Spleen (tissue), 11 donors: Measurements from ENCODE around the gene ZKSCAN5. TPM values are rescaled to one million over a fixed set of nuclear protein-coding genes. Genes with fewer than 3 reads are reported as not detected.

Source experiments
- DNase-seq: peaks from one replicate; pipeline ENCODE4 v3.0.0-alpha.2; 2020
- H3K27ac ChIP-seq, 8 donors: fragments of 200-600 bp; sonication (generic) in 7 of 8; 1 replicate in 4 of 8; 2 replicates in 4 of 8; pipeline versions ENCODE4 v1.5.0 to v1.8.0; 2016 to 2021; ENCODE audit warnings: inconsistent platforms in 4 of 8, mild to moderate bottlenecking in 4 of 8, moderate library complexity in 1 of 8
- H3K27me3 ChIP-seq, 7 donors: fragments of 200-600 bp; sonication (generic) in 6 of 7; replicated peaks in 1 of 7; 1 replicate in 4 of 7; 2 replicates in 3 of 7; pipeline versions ENCODE4 v1.5.0 to v1.8.0; 2016 to 2021; ENCODE audit warnings: inconsistent platforms in 3 of 7, mild to moderate bottlenecking in 1 of 7
- H3K36me3 ChIP-seq, 6 donors: fragments of 200-600 bp; sonication (generic) in 5 of 6; 1 replicate in 4 of 6; 2 replicates in 2 of 6; pipeline versions ENCODE4 v1.5.0 to v1.8.0; 2016 to 2021; ENCODE audit warnings: inconsistent platforms in 2 of 6
- H3K4me1 ChIP-seq, 6 donors: fragments of 200-600 bp; sonication (generic) in 5 of 6; 1 replicate in 3 of 6; 2 replicates in 3 of 6; pipeline versions ENCODE4 v1.5.0 to v1.8.0; 2016 to 2021; ENCODE audit warnings: inconsistent platforms in 3 of 6
- H3K4me3 ChIP-seq, 8 donors: fragments of 200-600 bp; sonication (generic) in 7 of 8; 1 replicate in 4 of 8; 2 replicates in 4 of 8; pipeline versions ENCODE4 v1.5.0 to v1.8.0; 2016 to 2021; ENCODE audit warnings: inconsistent platforms in 4 of 8, mild to moderate bottlenecking in 4 of 8, moderate library complexity in 2 of 8
- H3K9me3 ChIP-seq, 8 donors: fragments of 200-600 bp; sonication (generic) in 7 of 8; 1 replicate in 4 of 8; 2 replicates in 4 of 8; pipeline versions ENCODE4 v1.5.0 to v1.8.0; 2016 to 2021; ENCODE audit warnings: inconsistent platforms in 4 of 8
- POLR2A ChIP-seq, 3 donors: fragments of 450-650 bp; IDR thresholded peaks; one replicate each; pipeline ENCODE4 v1.5.1; 2017; ENCODE audit warnings: antibody characterized with exemption in 3 of 3, mild to moderate bottlenecking in 1 of 3
- POLR2AphosphoS5 ChIP-seq, 3 donors: sonication (generic); formaldehyde crosslinking; IDR thresholded peaks; one replicate each; pipeline ENCODE4 v1.5.1; 2017; ENCODE audit warnings: antibody characterized with exemption in 3 of 3
- WGBS, 5 donors: extraction: QIAGEN DNeasy Blood & Tissue Kit in 3 of 5; methylation state at CpG; one replicate each; pipeline versions ENCODE4 v1.1.5 to v1.1.7; 2013 to 2018; 5-methylcytosine and 5-hydroxymethylcytosine counted together
- intact Hi-C: fragments of 100-400 bp; cut with DNase I; formaldehyde crosslinking; loops from one replicate; pipeline ENCODE4 v1.15.0; 2023; ENCODE audit warnings: low total_unique reads
- polyA plus RNA-seq, 3 donors: library from polyadenylated mRNA; stranded (reverse); fragments of 200-250 nt; gene quantifications; one replicate each; pipeline ENCODE4 v1.2.1, GENCODE V29; 2013
- total RNA-seq, 7 donors: library from RNA; depleted of rRNA in 3 of 7; stranded (reverse); fragments of >200 nt in 3 of 7; fragmentation: NEBNext Ultra II Directional in 4 of 7; extraction: Animal tissue kit (Norgen Biotek cat#: 25700) in 4 of 7; gene quantifications; one replicate each; pipeline versions ENCODE4 v1.1.0 to v1.2.1, GENCODE V29; 2016 to 2021
- TF ChIP-seq, protein P1 (sequence below), 11 experiments: fragments of 200-600 bp in 7 of 11; fragments of 450-650 bp in 4 of 11; sonication (generic) in 4 of 11; IDR thresholded peaks in 8 of 11; conservative IDR thresholded peaks in 3 of 11; 1 replicate in 7 of 11; 2 replicates in 4 of 11; pipeline versions ENCODE4 v1.4.0 to v1.8.0; 2016 to 2021; ENCODE audit warnings: antibody characterized with exemption in 11 of 11, inconsistent platforms in 4 of 11, mild to moderate bottlenecking in 1 of 11
- donor health status: healthy with polysubstance abuse.
- donor health status: DM: no; HTN: no; CAD: no; lungs with moderate emphysema.
- donor health status: DM: no; HTN: no; CAD: no.
- donor health status: Bipolar disorder and iron deficiency.
- donor health status: healthy.
- donor health status: DM: no; HTN: no; CAD: no.
- donor health status: DM: yes; HTN: yes; CAD: no.

The ZKSCAN5 gene
- total and polyA plus RNA-seq, 10 donors = 2.9 to 12.2 (median 8.5) TPM

DNA sequence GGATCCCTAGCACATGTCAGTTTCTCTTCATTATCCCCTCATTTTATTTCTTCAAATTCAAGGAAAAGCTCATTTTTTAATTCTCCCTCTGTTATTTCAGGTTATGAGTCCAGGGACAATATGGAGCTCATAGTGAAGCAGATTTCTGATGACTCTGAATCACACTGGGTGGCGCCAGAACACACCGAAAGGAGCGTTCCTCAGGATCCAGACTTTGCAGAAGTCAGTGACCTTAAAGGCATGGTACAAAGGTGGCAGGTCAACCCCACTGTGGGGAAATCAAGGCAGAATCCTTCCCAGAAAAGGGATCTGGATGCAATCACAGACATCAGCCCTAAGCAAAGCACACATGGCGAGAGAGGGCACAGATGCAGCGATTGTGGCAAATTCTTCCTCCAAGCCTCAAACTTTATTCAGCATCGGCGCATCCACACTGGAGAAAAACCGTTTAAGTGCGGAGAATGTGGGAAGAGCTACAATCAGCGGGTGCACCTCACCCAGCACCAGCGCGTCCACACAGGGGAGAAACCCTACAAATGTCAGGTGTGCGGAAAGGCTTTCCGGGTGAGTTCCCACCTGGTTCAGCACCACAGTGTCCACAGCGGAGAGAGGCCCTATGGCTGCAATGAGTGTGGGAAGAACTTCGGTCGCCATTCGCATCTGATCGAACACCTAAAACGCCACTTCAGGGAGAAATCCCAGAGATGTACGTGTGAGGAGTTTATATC, 21.4 kb downstream of the ZKSCAN5 start:
- no peaks in the 10 kb centered on the region for H3K27me3 ChIP-seq
- intact Hi-C loops = no loop called here
- no peak overlapping the region for H3K27ac ChIP-seq
- no peak overlapping the region for H3K4me3 ChIP-seq
- 94 to 97% (median 96%) methylated on average over 21 of the region's 21 CpGs for WGBS, 5 donors
- DNase-seq = no peak
- peaks cover 0 to 99% (median 60%) of the 10 kb centered on the region in 6 donors for H3K36me3 ChIP-seq
- no peak for TF ChIP-seq POLR2AphosphoS5 (IDR thresholded peaks at IDR 0.05)
- TF ChIP-seq, protein P1, sequence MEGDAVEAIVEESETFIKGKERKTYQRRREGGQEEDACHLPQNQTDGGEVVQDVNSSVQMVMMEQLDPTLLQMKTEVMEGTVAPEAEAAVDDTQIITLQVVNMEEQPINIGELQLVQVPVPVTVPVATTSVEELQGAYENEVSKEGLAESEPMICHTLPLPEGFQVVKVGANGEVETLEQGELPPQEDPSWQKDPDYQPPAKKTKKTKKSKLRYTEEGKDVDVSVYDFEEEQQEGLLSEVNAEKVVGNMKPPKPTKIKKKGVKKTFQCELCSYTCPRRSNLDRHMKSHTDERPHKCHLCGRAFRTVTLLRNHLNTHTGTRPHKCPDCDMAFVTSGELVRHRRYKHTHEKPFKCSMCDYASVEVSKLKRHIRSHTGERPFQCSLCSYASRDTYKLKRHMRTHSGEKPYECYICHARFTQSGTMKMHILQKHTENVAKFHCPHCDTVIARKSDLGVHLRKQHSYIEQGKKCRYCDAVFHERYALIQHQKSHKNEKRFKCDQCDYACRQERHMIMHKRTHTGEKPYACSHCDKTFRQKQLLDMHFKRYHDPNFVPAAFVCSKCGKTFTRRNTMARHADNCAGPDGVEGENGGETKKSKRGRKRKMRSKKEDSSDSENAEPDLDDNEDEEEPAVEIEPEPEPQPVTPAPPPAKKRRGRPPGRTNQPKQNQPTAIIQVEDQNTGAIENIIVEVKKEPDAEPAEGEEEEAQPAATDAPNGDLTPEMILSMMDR (IDR thresholded peaks at IDR 0.05 in 8 of 11, conservative IDR thresholded peaks at IDR 0.05 in 3 of 11) = no peak
- no peak for TF ChIP-seq POLR2A (IDR thresholded peaks at IDR 0.05)
- no peaks in the 10 kb centered on the region for H3K4me1 ChIP-seq
- H3K9me3 ChIP-seq = peaks cover 2 to 35% (median 25%) of the 10 kb centered on the region in 8 donors

DNA sequence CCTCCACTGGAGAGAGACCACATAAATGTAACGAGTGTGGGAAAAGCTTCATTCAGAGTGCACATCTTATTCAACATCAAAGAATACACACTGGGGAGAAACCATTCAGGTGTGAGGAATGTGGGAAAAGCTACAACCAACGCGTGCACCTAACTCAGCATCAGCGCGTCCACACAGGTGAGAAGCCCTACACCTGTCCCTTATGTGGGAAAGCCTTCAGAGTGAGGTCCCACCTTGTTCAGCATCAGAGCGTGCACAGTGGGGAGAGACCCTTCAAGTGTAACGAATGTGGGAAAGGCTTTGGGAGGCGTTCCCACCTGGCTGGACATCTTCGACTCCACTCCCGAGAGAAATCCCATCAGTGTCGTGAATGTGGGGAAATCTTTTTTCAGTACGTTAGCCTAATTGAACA, 26.9 kb downstream of the ZKSCAN5 start:
- no peak for DNase-seq
- Histone ChIP-seq H3K36me3 (peaks cover 0 to 77% (median 60%) of the 10 kb centered on the region in 6 donors), H3K4me3 (peak overlapping the region in 1 of 8 donors; percentile 35), H3K4me1 (no peaks in the 10 kb centered on the region), H3K9me3 (peaks cover 19 to 90% (median 74%) of the 10 kb centered on the region in 8 donors), H3K27ac (no peak overlapping the region), H3K27me3 (no peaks in the 10 kb centered on the region)
- 96 to 99% (median 98%) methylated on average over 12 of the region's 12 CpGs for WGBS, 5 donors
- TF ChIP-seq POLR2AphosphoS5 (IDR thresholded peaks at IDR 0.05) (no peak), POLR2A (IDR thresholded peaks at IDR 0.05) (no peak)
- TF ChIP-seq, protein P1 (IDR thresholded peaks at IDR 0.05 in 8 of 11, conservative IDR thresholded peaks at IDR 0.05 in 3 of 11) = no peak
- intact Hi-C loops = no loop called here

DNA sequence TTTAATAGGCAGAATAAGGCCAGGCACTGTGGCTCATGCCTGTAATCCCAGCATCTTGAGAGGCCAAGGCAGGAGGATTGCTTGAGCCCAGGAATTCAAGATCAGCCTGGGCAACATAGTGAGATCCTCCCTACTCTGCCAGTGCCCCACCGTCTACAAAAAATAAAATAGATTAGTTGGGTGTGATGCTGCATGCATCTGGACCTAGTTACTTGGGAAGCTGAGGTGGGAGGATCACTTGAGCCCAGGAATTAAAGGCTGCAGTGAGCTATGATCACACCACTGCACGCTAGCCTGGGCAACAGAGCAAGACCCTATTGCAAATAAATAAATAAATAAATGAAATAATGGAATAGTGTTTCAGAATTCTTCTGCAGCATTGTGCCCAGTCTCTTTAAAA, 31.2 kb downstream of the ZKSCAN5 start:
- peaks cover 19 to 100% (median 87%) of the 10 kb centered on the region in 8 donors for H3K9me3 ChIP-seq
- no peaks in the 10 kb centered on the region for H3K4me1 ChIP-seq
- no peak overlapping the region for H3K27ac ChIP-seq
- H3K27me3 ChIP-seq = no peaks in the 10 kb centered on the region
- DNase-seq = no peak
- intact Hi-C loops = no loop called here
- 94 to 98% (median 95%) methylated on average over 2 of the region's 2 CpGs for WGBS, 5 donors
- H3K4me3 ChIP-seq = no peak overlapping the region
- TF ChIP-seq, protein P1 (IDR thresholded peaks at IDR 0.05 in 8 of 11, conservative IDR thresholded peaks at IDR 0.05 in 3 of 11) = no peak
- no peak for TF ChIP-seq POLR2AphosphoS5 (IDR thresholded peaks at IDR 0.05)
- no peak for TF ChIP-seq POLR2A (IDR thresholded peaks at IDR 0.05)
- H3K36me3 ChIP-seq = peaks cover 0 to 34% (median 22%) of the 10 kb centered on the region in 6 donors

DNA sequence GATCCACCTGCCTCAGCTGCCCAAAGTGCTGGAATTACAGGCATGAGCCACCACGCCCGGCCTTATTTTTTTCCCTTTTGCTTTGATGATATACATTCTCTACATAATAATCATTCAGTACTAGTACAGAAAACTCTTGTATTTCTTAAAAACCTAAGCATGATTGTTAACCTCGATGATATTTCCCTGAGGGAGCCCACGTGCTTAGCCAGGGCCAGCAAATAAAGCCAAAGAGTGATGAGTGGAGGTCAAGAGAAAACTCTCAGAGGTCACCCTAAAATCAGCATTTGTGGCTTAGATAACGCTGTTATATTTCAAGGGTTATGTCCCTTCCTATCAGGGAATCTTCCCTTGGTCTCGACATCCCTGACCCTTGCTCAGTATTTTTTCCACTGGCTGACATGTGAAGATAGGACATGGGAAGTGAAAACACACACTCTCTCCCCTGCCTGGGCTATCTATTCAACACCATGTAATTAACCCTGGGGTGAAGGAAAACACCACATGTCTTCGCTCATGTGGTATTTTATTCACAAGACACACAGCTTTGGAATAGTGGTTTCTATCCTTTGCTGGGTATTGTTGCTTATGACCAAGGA, 34.9 kb downstream of the ZKSCAN5 start:
- no peaks in the 10 kb centered on the region for H3K27me3 ChIP-seq
- intact Hi-C loops = no loop called here
- no peak for DNase-seq
- no peak overlapping the region for H3K4me3 ChIP-seq
- H3K36me3 ChIP-seq = peaks cover 0 to 14% (median 0%) of the 10 kb centered on the region in 6 donors
- 74 to 80% (median 74%) methylated on average over 7 of the region's 7 CpGs for WGBS, 5 donors
- no peaks in the 10 kb centered on the region for H3K4me1 ChIP-seq
- peaks cover 3 to 98% (median 81%) of the 10 kb centered on the region in 8 donors for H3K9me3 ChIP-seq
- H3K27ac ChIP-seq = no peak overlapping the region
- TF ChIP-seq POLR2A (IDR thresholded peaks at IDR 0.05) (no peak), POLR2AphosphoS5 (IDR thresholded peaks at IDR 0.05) (no peak)
- TF ChIP-seq, protein P1 (IDR thresholded peaks at IDR 0.05 in 8 of 11, conservative IDR thresholded peaks at IDR 0.05 in 3 of 11) = no peak
